Glutamatergic neuron (in vitro differentiated cells): ENCODE data around the gene ARHGAP42. TPM values are rescaled to one million over a fixed set of nuclear protein-coding genes. Genes with fewer than 3 reads are reported as not detected.

Experiments used
- DNase-seq: peaks from one replicate; pipeline ENCODE4 v3.0.0; 2022
- H3K27ac Mint-ChIP-seq: one replicate; pipeline ENCODE4 v1.8.0; 2020; ENCODE audit warnings: mild to moderate bottlenecking, mixed read lengths, inconsistent platforms; ENCODE audit not compliant: unreplicated experiment
- H3K27me3 Mint-ChIP-seq: one replicate; pipeline ENCODE4 v1.8.0; 2020; ENCODE audit warnings: mild to moderate bottlenecking, moderate library complexity, mixed read lengths, inconsistent platforms; ENCODE audit not compliant: unreplicated experiment
- H3K36me3 Mint-ChIP-seq: one replicate; pipeline ENCODE4 v1.8.0; 2020; ENCODE audit warnings: mild to moderate bottlenecking, mixed read lengths, inconsistent platforms; ENCODE audit not compliant: unreplicated experiment
- H3K4me1 Mint-ChIP-seq: one replicate; pipeline ENCODE4 v1.8.0; 2020; ENCODE audit warnings: mild to moderate bottlenecking, low read depth, mixed read lengths, inconsistent platforms; ENCODE audit not compliant: unreplicated experiment
- H3K4me3 Mint-ChIP-seq: one replicate; pipeline ENCODE4 v1.8.0; 2020; ENCODE audit warnings: mild to moderate bottlenecking, mixed read lengths, inconsistent platforms; ENCODE audit not compliant: unreplicated experiment
- H3K9me3 Mint-ChIP-seq: one replicate; pipeline ENCODE4 v1.8.0; 2020; ENCODE audit warnings: mild to moderate bottlenecking, moderate library complexity, mixed read lengths, inconsistent platforms; ENCODE audit not compliant: unreplicated experiment
- total RNA-seq: library from RNA; stranded (reverse); fragmentation: NEBNext Ultra II Directional; extraction: Animal tissue kit (Norgen Biotek cat#: 25700); gene quantifications from one replicate; pipeline ENCODE4 v1.2.1, GENCODE V29; 2021; ENCODE audit not compliant: unreplicated experiment
- TF ChIP-seq, protein P1 (sequence below): fragments of 200-600 bp; sonication (generic); IDR thresholded peaks from one replicate; pipeline ENCODE4 v1.5.0; 2021; ENCODE audit not compliant: partially characterized antibody, unreplicated experiment

Gene ARHGAP42
- total RNA-seq, 1 donor from 2014 or later = 21.4 TPM

DNA sequence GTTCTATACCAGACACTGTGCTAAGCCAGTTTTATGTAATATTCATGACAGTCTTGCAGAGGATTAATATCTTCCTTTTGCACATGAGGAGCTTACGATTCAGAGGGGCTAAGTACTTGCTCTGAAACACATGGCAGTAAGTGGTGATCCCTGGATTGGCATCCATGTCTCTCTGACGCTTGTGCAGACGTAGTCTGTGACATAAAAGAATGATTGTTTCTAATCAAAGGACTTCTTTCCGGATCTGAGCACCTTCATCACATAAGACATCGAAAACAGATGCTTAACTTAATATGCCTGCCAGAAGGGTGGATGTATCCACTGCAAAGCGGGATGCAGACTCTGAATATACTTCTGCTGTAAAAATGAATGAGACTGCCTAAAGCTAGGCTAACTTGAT is 74.8 kb downstream of the ARHGAP42 start:
- Mint-ChIP-seq H3K27ac (no peak overlapping the region), H3K9me3 (no peaks in the 10 kb centered on the region), H3K4me1 (peaks cover 34% of the 10 kb centered on the region), H3K36me3 (no peaks in the 10 kb centered on the region), H3K27me3 (peaks cover 6% of the 10 kb centered on the region), H3K4me3 (no peak overlapping the region)
- TF ChIP-seq, protein P1, sequence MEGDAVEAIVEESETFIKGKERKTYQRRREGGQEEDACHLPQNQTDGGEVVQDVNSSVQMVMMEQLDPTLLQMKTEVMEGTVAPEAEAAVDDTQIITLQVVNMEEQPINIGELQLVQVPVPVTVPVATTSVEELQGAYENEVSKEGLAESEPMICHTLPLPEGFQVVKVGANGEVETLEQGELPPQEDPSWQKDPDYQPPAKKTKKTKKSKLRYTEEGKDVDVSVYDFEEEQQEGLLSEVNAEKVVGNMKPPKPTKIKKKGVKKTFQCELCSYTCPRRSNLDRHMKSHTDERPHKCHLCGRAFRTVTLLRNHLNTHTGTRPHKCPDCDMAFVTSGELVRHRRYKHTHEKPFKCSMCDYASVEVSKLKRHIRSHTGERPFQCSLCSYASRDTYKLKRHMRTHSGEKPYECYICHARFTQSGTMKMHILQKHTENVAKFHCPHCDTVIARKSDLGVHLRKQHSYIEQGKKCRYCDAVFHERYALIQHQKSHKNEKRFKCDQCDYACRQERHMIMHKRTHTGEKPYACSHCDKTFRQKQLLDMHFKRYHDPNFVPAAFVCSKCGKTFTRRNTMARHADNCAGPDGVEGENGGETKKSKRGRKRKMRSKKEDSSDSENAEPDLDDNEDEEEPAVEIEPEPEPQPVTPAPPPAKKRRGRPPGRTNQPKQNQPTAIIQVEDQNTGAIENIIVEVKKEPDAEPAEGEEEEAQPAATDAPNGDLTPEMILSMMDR = no peak
- DNase-seq = no peak

DNA sequence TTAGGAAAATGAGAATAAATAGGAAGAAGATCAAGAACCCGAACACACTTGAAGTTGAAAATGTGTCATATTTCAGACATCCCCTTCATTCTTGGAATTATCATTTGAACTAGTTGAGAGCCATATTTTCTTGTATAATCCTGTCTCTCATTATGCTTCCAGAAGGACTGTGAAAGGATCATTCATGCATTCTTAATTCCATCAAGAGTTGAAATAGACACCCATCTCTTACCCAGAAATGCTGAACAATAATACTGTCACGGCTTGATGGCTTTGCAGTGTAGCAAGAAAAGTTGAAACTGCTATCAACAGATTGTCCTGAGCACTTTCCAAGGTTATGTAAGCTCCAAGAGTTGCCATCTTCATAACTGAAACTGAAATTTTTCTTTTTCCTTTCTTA is 79.7 kb downstream of the ARHGAP42 start:
- Mint-ChIP-seq H3K36me3 (no peaks in the 10 kb centered on the region), H3K27ac (no peak overlapping the region), H3K4me3 (no peak overlapping the region), H3K9me3 (no peaks in the 10 kb centered on the region), H3K4me1 (peaks cover 17% of the 10 kb centered on the region), H3K27me3 (no peaks in the 10 kb centered on the region)
- TF ChIP-seq, protein P1 = no peak
- DNase-seq = no peak

DNA sequence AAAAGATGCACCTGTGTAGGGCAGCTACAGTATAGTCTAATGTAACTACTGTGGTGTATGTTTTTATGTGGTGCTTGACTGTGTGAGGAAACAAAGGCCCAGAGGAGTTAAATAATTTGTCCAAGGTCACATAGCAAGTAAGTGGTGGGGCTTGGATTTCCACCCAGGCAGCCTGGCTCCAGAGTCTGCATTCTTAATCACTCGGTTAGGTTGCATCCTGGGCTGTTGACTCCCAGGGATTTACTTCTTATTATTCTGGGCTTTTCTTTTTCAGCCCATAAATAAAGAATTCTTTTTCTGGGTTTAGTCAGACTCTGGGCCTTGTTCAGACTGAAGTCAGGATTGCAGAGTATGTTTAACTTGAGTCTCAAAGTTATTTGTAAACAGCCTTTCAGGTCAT is 82.1 kb downstream of the ARHGAP42 start:
- Mint-ChIP-seq H3K27me3 (no peaks in the 10 kb centered on the region), H3K27ac (peak overlapping the region; percentile 79), H3K36me3 (no peaks in the 10 kb centered on the region), H3K4me3 (peak overlapping the region; percentile 38), H3K9me3 (peaks cover 2% of the 10 kb centered on the region), H3K4me1 (peaks cover 14% of the 10 kb centered on the region)
- DNase-seq = no peak
- TF ChIP-seq, protein P1 = no peak

DNA sequence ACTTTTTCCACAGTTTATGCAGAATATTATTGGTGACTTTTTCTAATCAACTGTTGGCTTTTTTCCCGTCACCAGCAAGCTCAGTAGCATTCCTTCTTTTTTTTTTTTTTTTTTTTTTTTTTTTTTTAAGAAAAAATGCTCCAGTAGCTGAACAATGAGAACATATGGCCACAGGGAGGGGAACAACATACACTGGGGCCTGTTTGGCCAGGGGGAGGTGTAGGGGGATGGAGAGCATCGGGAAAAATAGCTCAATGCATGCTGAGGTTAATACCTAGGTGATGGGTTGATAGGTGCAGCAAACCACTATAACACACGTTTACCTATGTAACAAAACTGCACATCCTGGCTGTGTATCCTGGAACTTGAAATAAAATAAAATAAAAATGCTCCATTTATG is 82.5 kb downstream of the ARHGAP42 start:
- Mint-ChIP-seq H3K27ac (peak overlapping the region; percentile 79), H3K4me3 (no peak overlapping the region), H3K36me3 (no peaks in the 10 kb centered on the region), H3K9me3 (peaks cover 2% of the 10 kb centered on the region), H3K27me3 (peaks cover 1% of the 10 kb centered on the region), H3K4me1 (peaks cover 18% of the 10 kb centered on the region)
- DNase-seq = no peak
- TF ChIP-seq, protein P1 = no peak

DNA sequence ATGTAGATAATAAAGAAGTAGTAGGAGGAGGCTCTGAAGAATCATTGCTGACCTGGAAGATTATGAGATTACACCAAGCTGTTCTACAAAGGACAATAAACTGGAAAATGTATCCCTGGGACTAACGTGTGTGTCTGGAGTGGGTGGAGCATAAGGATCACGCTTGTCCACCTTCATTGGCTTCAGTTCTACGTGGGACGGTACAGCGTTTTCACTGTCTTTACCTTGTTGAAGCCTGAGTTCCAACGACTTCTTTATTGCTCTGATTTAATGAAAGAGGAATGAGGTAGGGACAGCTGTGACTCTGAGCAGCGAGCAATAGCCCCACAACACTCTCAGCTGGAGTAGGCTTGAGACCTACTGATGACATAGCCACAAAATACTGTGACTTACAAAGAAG is 87.0 kb downstream of the ARHGAP42 start:
- H3K4me3 Mint-ChIP-seq = no peak overlapping the region
- H3K36me3 Mint-ChIP-seq = no peaks in the 10 kb centered on the region
- TF ChIP-seq, protein P1 = no peak
- H3K9me3 Mint-ChIP-seq = peaks cover 2% of the 10 kb centered on the region
- H3K4me1 Mint-ChIP-seq = peaks cover 5% of the 10 kb centered on the region
- peaks cover 1% of the 10 kb centered on the region for H3K27me3 Mint-ChIP-seq
- H3K27ac Mint-ChIP-seq = peak overlapping the region; percentile 26
- DNase-seq = no peak
